Measurements from ENCODE around the gene C1orf21.

- TF ChIP-seq POLR2AphosphoS5 (IDR thresholded peaks at IDR 0.05; ENCODE audit: insufficient read depth, low read depth, low read length) (no peak), POLR2A (IDR thresholded peaks at IDR 0.05; ENCODE audit: low read depth, low read length) (no peak), JUN (IDR thresholded peaks at IDR 0.05; ENCODE audit: borderline replicate concordance, insufficient read depth, insufficient read length, low read depth) (no peak), GATA2 (IDR thresholded peaks at IDR 0.05; ENCODE audit: insufficient read depth, insufficient read length, low read depth, low read length) (no peak), EZH2 (IDR thresholded peaks at IDR 0.05; ENCODE audit: borderline replicate concordance, low read depth, low read length, severe bottlenecking) (no peak), MYC (IDR thresholded peaks at IDR 0.05; ENCODE audit: low read depth, low read length) (no peak), FOS (IDR thresholded peaks at IDR 0.05; ENCODE audit: borderline replicate concordance, insufficient read depth, low read length) (no peak)
- TF ChIP-seq, protein P1, sequence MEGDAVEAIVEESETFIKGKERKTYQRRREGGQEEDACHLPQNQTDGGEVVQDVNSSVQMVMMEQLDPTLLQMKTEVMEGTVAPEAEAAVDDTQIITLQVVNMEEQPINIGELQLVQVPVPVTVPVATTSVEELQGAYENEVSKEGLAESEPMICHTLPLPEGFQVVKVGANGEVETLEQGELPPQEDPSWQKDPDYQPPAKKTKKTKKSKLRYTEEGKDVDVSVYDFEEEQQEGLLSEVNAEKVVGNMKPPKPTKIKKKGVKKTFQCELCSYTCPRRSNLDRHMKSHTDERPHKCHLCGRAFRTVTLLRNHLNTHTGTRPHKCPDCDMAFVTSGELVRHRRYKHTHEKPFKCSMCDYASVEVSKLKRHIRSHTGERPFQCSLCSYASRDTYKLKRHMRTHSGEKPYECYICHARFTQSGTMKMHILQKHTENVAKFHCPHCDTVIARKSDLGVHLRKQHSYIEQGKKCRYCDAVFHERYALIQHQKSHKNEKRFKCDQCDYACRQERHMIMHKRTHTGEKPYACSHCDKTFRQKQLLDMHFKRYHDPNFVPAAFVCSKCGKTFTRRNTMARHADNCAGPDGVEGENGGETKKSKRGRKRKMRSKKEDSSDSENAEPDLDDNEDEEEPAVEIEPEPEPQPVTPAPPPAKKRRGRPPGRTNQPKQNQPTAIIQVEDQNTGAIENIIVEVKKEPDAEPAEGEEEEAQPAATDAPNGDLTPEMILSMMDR (IDR thresholded peaks at IDR 0.05; ENCODE audit: extremely low read depth in 1 of 2, insufficient read depth in 1 of 2, low read depth in 1 of 2, low read length in 2 of 2): no peak
- TF ChIP-seq, protein P2, sequence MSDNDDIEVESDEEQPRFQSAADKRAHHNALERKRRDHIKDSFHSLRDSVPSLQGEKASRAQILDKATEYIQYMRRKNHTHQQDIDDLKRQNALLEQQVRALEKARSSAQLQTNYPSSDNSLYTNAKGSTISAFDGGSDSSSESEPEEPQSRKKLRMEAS (IDR thresholded peaks at IDR 0.05; ENCODE audit: insufficient read depth, insufficient read length): no peak
These were observed 263.5 kb downstream of the C1orf21 start for GRCh38 chr1:184650177-184650866.
